CD4-positive, alpha-beta T cell treated with Interleukin-10 for 1 hour (primary cell): ENCODE measurements around the gene MED10.

ENCODE experiments used
- DNase-seq: peaks from one replicate; pipeline ENCODE4 v3.0.0-alpha.2; 2020

MED10 gene, protein sequence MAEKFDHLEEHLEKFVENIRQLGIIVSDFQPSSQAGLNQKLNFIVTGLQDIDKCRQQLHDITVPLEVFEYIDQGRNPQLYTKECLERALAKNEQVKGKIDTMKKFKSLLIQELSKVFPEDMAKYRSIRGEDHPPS

DNA sequence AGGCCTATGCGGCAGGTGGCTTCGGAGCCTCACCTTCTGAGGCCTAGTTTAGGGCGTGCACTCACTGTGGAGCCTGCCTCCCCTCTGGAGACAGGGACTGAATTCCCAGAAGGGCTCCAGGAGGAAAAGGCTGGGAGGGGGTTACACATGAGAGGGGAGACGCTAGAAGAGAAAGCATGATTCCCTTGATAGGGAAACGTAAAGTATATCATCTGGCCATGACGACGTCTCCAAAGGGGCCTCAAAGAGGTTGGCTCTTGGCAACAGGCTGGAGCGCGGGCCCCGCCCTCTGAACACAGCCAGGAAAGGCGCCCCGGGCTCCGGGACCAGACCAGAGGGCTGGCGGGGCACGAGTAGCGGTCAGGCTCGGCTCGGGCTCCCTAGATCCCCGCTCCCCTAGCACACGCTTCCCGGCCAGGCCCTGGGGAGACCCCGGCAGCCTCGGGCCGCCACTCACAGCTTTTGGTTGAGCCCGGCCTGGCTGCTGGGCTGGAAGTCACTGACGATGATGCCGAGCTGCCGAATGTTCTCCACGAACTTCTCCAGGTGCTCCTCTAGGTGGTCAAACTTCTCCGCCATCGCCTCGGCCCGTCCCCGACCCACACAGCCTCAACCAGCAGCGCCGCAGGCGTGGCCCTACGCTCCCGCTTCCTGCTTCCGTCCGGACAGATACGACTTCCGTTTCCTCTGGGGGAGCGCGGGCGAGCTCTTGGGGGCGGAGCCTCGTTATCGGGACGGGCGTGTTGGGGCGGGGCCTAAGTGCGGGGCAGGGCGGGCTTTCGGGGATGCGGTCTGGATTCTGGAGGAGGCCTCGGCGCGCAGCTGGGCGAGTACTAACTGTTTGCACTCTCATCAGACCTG lies at the start of gene MED10:
Gene MED10, minus strand, starts transcription at position 643 of the 861 bp plus-strand sequence. Its CDS starts 64 bp downstream, at position 579.
- peak; percentile 95 for DNase-seq

DNA sequence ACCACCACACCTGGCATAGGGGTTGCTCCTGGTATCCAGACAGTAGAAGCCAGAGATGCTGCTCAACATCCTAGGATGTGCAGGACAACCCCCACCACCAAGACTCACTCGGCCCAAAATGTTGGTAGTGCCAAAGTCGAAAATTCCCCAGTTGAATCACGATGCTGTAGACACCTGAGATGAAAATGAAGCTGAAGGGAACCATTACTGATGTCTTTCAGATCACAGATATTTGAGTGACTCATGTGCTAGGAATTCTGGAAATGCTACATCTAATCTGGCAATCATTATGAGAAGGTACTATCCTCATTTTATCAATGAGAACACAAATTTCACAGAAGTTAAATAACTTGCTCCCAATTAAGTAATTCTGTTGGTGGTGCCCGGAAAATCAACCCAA lies 49.3 kb upstream of the MED10 start:
- DNase-seq: no peak

DNA sequence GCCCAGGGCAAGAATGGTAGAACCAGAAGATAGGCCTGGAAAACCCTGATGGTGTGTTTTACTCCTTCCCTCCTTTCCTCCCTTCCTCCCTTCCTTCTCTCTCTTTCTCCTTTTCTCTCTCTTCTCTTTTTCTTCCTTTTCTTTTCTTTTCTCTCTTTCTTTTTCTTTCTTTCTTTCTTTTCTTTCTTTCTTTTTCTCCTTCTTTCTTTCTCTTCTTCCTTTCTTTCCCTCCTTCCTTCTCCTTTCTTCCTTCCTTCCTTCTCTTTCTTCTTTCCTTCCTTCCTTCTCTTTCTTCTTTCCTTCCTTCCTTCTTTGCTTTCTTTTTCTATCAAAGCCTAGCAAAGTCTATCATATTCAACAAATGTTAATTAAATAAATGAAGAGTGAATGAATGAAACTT lies 46.4 kb upstream of the MED10 start:
- DNase-seq: no peak

DNA sequence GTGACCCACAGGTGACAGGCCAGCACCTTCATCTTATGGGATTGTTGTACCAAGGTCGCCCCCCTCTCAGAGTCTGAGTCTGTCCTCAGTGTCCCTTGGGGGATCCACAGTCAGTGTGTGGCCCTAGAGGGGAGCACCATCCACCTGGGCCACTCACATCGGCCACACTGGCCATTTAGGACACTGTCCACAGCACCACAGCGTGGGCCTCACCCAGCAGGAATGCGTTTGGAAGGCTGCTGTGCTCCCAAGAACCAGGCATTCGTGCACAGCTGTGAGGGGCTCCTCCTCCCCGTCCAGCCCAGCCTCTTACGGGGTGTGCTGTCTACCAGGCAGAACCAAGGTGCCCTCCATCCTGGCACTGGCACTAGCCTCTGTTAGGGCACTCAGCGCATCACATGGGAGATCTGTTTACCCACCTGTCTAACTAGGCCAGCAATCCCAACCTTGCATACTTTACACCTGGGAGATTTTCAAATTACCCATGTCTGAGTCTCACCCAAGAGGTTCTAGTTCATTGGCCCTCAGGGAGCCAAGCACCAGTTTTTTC lies 45.8 kb upstream of the MED10 start:
- no peak for DNase-seq

DNA sequence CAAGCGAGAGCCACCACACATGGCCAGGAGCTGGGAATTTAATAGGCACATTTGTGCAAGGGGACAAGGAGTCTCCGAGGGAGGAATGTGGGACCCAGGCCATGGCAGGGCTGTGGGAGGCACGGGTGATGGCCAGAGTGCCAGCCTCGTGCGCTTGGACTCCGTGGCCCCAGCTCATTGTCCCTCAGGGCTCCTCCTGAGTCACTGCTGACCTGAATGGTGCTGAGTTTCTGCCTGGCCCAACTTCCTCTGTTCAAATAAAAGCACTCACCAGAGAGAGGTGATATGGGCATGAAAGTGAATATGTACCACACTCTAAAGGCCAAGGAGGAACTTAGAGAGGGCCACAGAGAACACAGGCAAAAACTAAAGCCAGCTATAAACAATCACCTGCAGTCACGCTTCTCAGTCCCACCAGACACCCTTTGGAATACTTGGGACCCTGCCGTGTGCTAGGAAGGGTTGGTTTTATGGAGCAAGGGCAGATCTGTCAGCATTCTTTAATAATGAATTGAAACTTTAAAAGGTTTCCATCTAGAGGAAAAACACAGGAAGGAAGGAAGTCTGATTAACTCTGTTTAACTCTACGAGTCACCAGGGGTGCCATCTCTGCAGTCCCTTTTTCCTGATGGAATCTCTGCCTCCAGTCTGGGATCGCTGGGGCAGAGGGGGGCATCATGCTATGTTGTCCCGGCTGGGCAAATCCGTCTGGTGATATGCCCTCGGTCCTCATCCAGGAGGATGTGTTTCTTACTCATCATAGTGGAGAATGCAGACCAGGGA lies 45.2 kb upstream of the MED10 start:
- DNase-seq: no peak

DNA sequence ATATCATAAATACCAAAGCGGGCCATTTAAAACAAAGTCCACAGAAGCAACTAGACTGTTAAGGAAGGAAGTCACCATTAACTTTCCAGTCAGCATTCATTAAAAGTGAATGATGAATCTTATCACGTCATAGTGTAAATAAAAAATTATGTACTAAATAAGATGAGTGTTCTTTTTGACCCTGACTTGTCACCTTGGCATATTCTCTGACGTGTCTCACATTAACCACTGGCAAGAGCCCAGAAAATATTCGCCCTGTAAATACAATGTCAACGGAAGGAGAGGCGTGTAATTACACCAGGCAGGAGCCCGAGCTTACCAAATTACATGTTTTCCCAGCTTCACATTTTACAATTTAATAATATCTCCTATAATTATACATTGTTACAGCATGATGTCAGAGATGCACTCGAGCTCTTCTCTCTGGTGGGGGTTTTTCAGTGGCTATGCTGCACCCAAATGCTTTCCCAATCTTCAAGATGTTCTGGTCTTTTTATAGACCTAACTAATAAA lies 41.0 kb upstream of the MED10 start:
- DNase-seq: no peak

DNA sequence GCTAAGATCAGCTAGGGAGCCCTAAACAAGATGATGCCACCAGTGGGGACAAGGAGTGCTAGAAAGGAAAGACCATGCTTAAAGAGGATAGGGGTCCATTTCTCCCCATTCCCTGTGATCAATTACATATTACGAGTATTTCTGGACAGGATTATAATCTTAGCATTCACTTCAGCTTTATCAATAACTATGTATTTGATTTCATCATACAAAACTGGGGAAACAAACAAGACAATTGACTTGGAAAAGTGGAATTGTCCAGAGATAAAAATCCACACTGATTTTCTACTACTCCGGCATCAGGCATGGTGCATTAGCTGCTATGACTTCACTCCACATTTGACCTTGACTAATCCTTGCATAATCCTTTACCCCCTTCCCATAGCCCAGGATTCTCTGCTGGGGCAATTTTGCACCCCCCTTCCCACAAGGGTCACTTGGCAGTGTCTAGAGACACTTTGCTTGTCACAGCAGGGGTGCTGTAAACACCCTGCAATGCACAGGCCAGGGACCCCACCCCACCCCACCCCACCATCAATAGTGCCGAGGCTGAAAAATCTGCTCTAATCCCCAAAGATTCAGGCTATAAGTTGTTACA lies 40.4 kb upstream of the MED10 start:
- DNase-seq: no peak

DNA sequence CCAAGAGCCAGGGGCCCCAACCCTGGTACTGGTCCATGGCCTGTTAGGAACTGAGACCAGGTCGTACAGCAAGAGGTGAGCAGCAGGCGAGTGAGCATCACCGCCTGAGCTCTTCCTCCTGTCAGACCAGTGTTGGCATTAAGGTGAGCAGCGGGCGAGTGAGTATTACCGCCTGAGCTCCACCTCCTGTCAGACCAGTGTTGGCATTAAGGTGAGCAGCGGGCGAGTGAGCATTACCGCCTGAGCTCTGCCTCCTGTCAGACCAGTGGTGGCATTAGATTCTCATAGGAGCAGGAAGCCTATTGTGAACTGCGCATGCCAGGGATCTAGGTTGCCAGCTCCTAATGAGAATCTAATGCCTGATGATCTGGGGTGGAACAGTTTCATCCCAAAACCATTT lies 39.3 kb upstream of the MED10 start:
- DNase-seq: no peak

DNA sequence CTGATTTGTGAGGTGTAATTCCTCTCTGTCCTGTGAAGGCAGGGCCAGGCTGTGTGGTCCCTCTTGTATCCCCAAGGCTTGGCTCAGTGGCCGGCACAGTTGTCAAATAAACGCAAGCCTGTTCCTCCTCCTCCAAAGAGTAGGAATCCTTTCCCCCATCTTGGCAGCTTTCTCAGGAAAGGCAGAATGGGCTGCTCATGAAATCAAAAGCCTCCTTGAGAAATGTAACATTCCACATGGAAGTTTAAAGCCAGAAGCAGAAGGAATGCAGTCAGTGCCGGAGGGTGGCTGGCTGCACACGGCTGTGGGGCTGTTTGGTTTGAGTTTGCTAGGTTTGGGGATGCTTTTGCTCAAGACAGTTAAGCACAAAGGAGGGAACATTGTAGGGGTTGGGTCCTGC lies 34.5 kb upstream of the MED10 start:
- DNase-seq: no peak

DNA sequence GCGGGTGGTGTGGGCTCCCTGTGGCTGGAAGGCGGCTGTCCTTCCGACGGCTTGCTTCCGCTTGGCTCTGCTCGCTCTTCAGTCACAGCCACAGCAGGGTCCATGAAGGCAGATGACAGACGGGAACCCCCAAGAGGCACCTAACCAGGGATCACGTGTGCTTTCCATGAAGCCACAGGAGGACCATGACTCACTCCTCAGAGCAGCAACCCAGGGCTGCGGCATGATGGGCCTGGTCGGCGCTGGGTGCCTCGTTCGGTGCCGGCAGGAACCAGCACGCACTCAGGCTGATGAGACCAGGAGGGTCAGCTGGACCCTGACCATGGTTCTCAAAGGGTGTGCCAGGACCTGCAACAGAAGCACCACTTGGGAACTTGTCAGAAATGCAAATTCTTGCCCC lies 32.8 kb upstream of the MED10 start:
- DNase-seq: no peak

DNA sequence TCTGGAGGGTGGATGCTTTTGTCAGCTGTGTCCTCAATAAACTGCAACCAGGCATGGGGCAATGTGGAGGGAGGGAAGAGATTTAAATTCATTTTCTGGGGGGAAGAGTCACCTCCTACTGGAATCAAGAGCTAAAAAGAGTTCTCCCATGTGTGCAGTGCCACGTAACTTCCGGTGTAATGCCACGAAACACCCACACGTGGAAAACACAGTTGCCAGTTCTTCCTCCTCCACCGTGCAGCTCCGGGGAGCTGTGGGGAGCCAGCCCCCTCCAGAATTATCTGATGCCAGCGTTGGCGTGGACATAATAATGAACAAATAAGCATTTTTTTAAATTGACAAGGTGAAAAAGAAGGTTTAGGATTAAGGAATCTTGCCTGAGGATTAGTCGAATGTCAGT lies 32.1 kb upstream of the MED10 start:
- no peak for DNase-seq

DNA sequence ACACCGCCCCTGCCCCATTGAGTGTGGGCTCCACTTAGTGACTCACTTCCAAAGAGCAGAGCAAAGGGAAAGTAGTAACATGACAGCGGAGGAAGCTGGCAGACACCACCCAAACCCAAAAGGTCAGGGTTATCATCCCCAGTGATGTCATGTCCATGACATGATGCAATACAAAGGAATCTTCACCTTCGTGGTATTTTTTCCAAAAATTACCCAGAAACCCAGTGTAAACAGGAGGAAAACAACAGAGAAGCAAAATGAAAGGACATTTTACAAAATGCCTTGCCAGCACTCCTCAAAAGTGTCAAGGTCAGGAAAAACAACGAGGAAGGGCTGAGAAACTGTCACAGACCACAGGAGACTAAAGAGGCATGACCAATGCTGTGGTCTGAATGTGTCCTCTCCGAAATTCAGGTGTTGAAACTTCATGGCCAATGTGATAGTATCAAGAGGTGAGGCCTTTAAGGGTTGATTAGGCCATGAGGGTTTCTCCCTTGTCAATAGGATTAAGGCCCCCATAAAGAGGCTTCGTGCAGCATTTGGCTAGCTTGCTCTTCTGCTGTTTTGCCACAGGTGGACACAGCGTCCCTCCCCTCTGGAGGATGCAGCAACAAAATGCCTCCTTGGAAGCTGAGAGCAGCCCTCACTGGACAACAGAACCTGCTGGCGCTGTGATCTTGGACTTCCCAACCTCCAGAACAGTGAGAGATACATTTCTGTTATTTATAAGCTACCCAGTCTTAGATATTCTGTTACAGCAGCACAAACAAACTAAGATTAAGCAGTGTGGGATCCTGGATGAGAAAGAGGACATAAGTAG lies 30.5 kb upstream of the MED10 start:
- DNase-seq: no peak

DNA sequence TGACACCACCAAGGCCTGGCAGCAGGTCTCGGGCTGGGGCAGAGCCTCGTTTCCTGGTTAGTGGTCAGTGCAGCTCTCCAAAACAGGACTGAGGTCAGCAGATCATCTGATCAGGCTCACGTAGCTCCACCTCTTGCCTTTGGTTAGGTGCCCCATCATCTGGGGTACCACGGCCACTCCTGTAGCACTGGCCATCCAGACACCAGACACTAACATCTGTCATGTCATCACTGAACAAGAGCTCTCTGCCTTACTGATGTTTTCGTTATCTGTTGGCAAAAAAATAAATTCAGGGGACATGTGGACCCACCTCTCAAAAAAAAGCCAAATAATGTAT lies 29.9 kb upstream of the MED10 start:
- no peak for DNase-seq

DNA sequence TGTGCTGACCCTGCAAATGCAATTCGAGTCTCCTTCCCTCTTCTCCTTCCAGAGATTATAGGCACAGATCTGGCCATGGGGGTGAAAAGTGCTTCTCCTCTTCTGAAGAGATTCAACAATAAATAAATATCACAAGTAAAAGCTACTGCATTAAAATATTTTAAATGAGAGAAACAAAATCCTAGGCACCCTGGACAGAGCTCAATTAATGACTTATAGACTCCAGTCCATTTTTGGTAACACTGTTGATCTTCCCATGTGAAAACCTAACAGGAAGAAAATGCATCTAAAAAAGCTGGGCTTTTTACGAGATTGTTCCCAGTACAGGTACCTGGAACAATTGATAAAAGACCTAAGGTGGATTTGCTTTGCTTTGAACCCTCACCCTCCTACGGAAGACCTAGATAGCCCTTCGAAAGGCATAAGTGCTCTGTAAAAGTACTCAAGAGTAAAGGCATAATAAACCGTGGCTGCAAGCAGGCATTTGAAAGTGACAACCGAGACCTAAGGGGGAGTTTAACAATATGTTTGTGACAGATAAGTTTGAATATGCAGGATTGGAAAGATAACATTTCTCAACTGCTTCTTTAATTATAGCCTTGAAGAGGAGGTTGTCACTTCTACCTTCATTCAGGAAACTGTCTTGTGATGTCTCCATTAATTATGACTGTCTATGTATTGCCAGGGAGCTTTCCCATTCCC lies 29.4 kb upstream of the MED10 start:
- DNase-seq: no peak

DNA sequence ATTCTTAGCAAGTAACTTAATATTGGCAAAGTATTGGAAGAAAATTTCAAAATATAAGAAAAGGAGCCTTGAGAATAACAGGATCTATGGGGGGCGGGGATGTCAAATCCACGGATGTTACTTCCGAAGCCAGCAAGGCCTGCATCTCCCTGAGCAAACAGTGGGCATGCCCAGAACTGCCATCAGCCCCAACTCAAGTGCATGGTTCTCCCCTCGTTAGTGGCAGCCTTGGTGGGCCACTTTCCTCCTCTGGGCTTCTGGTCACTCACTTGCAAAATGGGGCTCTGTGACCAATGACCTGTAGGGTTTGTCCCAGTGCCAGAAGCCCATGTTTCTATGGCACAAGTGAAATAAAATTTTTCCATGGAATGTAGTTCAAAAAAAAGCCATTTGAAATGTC lies 27.2 kb upstream of the MED10 start:
- DNase-seq: no peak

DNA sequence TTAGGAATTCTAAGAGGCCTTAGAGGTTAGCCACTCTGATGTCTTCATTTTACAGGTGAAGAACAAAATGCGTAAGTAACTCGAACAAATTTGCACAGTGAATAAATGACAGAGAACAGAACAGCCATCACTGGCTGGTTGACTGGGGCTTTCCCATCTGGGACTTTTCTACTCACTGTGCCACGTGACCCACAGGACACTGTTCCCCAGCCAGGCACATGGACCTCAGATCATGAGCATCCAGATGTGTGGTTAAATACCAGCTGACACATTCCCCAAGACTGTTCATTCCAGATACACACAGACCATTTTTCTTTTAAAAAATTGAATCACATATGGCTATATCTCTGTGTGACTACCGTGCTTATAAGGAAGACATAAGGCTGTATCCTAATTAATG lies 25.8 kb upstream of the MED10 start:
- no peak for DNase-seq

DNA sequence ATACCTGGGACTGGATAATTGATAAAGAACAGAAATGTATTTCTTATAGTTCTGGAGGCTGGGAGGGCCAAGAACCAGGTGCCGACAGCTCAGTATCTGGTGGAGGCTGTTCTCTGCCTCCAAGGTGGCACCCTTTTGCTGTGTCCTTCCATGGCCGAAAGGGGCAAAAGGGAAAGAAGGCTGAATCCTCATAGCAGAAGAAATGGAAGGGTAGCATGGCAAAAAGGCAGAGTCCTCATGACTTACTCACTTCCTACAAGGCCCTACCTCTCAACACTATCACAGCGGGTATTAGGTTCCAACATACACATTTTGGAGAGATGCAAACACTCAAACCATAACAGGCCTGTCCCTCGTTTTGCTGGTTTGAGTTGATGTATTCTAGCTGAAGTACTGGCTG lies 25.1 kb upstream of the MED10 start:
- DNase-seq: no peak

DNA sequence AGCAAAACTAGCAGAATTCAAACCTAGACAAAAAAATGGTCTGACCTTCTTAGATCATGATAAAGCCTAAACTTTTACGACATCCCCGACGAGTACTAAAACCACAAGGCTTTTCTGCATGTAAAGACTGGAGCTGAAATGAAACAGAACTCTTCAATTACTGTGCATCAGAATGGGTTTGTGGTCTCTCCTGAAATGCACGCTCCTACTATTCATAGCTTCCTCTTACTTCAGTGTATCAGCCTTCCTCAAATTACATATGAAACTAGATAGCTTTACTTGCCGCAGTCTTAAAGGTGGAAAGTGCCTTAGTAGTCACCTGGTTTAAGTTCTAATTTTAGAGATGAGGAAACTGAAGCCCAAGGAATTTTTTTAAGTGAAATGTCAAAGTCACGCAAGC lies 24.6 kb upstream of the MED10 start:
- DNase-seq: no peak

DNA sequence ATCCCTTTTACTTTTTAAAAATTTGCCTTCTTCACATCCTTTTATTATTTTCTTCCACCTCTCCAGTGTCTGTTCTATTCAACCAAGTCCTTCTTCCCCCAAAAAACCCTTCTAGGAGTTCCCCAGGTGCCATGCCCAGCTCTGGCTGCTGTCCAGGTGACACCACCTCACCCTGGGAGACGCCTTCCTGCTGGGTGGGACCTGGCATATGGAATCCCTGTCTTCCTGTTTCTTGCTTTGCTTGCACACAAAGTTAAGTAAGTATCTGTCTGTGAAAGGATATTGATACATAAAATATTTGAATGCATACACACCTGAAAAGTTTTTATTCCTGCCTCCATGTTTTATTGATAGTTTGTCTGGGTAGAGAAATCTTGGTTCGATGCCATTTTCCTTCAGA lies 23.1 kb upstream of the MED10 start:
- no peak for DNase-seq

DNA sequence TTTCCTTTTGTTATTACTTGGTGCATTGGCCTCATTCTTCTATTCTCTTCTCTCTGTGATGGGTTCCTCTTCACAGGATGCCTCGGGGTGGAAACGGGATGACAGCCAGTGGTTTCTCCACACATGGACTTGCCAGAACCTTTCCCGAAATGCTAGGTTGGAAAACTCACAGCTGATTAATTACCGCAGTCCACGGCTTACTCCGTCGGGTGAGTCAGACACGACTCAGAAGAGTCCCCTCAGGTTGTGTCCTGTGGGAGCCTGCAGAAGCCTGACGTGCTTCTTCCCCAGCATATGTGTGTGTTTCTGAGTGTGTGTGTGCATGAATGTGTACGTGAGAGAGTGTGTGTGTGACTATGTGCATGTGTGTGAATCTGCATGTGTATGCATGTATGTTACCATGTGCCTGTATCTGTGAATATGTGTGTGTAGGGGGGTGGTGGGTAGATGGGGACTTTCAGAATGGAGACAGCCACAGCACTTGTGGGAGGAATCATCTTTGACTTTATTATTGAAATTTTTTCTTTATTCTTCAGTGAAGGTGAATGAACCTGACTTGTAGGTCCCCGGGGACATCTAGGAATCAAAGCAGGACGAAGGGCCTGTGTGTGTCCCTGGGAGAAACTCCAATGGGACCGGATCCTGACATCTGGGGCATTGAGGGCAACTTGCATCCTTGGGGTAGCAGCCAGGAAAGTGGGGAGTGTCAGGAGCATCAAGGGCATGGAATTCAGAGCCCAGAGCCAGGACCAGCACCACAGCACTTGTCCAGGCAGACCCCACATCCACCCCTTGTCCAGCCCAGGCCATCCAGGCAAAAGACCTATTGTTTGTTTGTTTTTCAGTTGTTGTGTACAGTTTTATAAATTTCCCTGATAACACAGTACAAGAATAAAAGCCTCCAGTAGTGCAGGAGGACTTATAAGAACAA lies 21.9 kb upstream of the MED10 start:
- no peak for DNase-seq
